ENCODE measurements around the gene FPR2.
"Not testable (repeated sequence)": the region's sequence is repeated elsewhere in the genome, so short reads cannot be mapped to it uniquely, and the experiment has no call there.

The FPR2 gene

GRCh38 chr19:51772977-51773376 lies 12.0 kb downstream of the FPR2 start:
- no peak for TF ChIP-seq CTCF (IDR thresholded peaks at IDR 0.05; ENCODE audit: low read depth, low read length)
- H3K4me3 ChIP-seq (ENCODE audit: low read depth, low read length): no peak overlapping the region

- H3K4me3 ChIP-seq (ENCODE audit: low read depth, low read length): not testable (repeated sequence)
Measured at GRCh38 chr19:51776561-51776960, 15.6 kb downstream of the FPR2 start.

- H3K4me3 ChIP-seq (ENCODE audit: low read depth, low read length): no peak overlapping the region
- TF ChIP-seq CTCF (IDR thresholded peaks at IDR 0.05; ENCODE audit: low read depth, low read length): peak; percentile 59
Measured at GRCh38 chr19:51777570-51778462, 16.8 kb downstream of the FPR2 start.

GRCh38 chr19:51779181-51779580 lies 18.2 kb downstream of the FPR2 start:
- no peak for TF ChIP-seq CTCF (IDR thresholded peaks at IDR 0.05; ENCODE audit: low read depth, low read length)
- H3K4me3 ChIP-seq (ENCODE audit: low read depth, low read length): no peak overlapping the region

- TF ChIP-seq CTCF (IDR thresholded peaks at IDR 0.05; ENCODE audit: low read depth, low read length): no peak
- no peak overlapping the region for H3K4me3 ChIP-seq (ENCODE audit: low read depth, low read length)
Measured at GRCh38 chr19:51779703-51780102, 18.7 kb downstream of the FPR2 start.

- no peak for TF ChIP-seq CTCF (IDR thresholded peaks at IDR 0.05; ENCODE audit: low read depth, low read length)
- H3K4me3 ChIP-seq (ENCODE audit: low read depth, low read length): no peak overlapping the region
Measured at GRCh38 chr19:51780270-51780669, 19.3 kb downstream of the FPR2 start.

GRCh38 chr19:51781999-51782398 lies 21.0 kb downstream of the FPR2 start:
- no peak overlapping the region for H3K4me3 ChIP-seq (ENCODE audit: low read depth, low read length)
- no peak for TF ChIP-seq CTCF (IDR thresholded peaks at IDR 0.05; ENCODE audit: low read depth, low read length)

GRCh38 chr19:51783372-51783771 lies 22.4 kb downstream of the FPR2 start:
- TF ChIP-seq CTCF (IDR thresholded peaks at IDR 0.05; ENCODE audit: low read depth, low read length): no peak

More at GRCh38 chr19:51783372-51783771, 22.4 kb downstream of the FPR2 start:
- H3K4me3 ChIP-seq (ENCODE audit: low read depth, low read length): no peak overlapping the region

Data from WI38 (cell line).